Tibial artery (tissue), 4 donors: Measurements from ENCODE around the gene CHST1.

Experiments
- DNase-seq, 2 donors: peaks; one replicate each; pipeline ENCODE4 v3.0.0-alpha.2; 2019
- H3K27ac ChIP-seq, 2 donors: fragments of 200-600 bp; sonication (generic) in 1 of 2; 1 replicate in 1 of 2; 2 replicates in 1 of 2; pipeline ENCODE4 v1.5.1; 2018 to 2019; ENCODE audit warnings: mild to moderate bottlenecking in 1 of 2
- H3K27me3 ChIP-seq, 2 donors: fragments of 200-600 bp; sonication (generic) in 1 of 2; one replicate each; pipeline versions ENCODE4 v1.5.1 to v1.6.0; 2016 to 2019
- H3K36me3 ChIP-seq, 3 donors: fragments of 200-600 bp; sonication (generic) in 2 of 3; one replicate each; pipeline ENCODE4 v1.5.1; 2016 to 2019; ENCODE audit warnings: mild to moderate bottlenecking in 2 of 3
- H3K4me1 ChIP-seq, 4 donors: fragments of 200-600 bp; sonication (generic) in 2 of 4; 1 replicate in 3 of 4; 2 replicates in 1 of 4; pipeline ENCODE4 v1.5.1; 2016 to 2019
- H3K4me3 ChIP-seq, 2 donors: fragments of 200-600 bp; sonication (generic) in 1 of 2; 1 replicate in 1 of 2; 2 replicates in 1 of 2; pipeline ENCODE4 v1.5.1; 2018 to 2019; ENCODE audit warnings: mild to moderate bottlenecking in 2 of 2
- H3K9me3 ChIP-seq, 3 donors: fragments of 200-600 bp; sonication (generic) in 1 of 3; one replicate each; pipeline ENCODE4 v1.5.1; 2016 to 2019
- CTCF ChIP-seq, 2 experiments: fragments of 200-600 bp in 1 of 2; fragments of 450-650 bp in 1 of 2; IDR thresholded peaks; one replicate each; pipeline ENCODE4 v1.5.1; 2017 to 2019; ENCODE audit warnings: antibody characterized with exemption in 2 of 2, mild to moderate bottlenecking in 1 of 2, moderate library complexity in 1 of 2
- intact Hi-C: fragments of 100-400 bp; cut with DNase I; formaldehyde crosslinking; loops from one replicate; pipeline ENCODE4 v1.15.0; 2023; ENCODE audit warnings: low total_unique reads

CHST1 gene

DNA sequence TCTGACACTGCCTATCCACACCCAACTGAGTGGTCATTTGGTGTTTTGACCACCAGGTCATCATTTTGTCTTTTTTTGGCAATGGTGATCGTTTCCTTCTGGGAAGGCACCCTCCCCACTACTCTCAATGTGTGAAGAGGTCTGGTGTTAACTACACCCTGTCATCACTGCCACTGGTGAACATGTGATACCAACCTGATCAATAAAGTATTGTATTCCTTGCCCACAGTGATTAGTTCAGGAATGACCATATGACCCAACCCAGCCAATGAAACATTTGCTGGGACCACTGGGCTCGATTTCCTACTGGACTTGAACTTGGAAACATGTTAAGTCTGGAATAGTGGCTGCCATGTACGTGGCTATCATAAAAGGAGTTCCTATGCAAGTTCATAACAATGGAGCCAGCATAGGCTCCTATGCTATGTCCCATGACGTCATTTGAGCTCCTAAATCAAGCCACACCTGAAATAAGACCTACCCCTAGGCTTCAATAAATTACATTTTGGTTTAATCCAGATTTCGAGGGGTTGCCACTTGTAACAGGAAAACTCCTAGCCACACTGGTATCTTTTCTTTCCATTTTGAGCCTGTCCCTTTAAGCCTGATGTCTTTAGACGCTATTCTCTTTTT, 51.1 kb downstream of the CHST1 start:
- Histone ChIP-seq H3K27me3 (peaks cover 0 to 9% of the 10 kb centered on the region in 2 donors), H3K36me3 (no peaks in the 10 kb centered on the region), H3K4me3 (no peak overlapping the region), H3K4me1 (no peaks in the 10 kb centered on the region), H3K9me3 (no peaks in the 10 kb centered on the region), H3K27ac (no peak overlapping the region)
- intact Hi-C loops = no loop called here
- no peak for DNase-seq
- no peak for TF ChIP-seq CTCF (IDR thresholded peaks at IDR 0.05)

- H3K27me3 ChIP-seq = peaks cover 0 to 14% of the 10 kb centered on the region in 2 donors
- no peaks in the 10 kb centered on the region for H3K4me1 ChIP-seq
- DNase-seq = no peak
- TF ChIP-seq CTCF (IDR thresholded peaks at IDR 0.05) = no peak
- intact Hi-C loops = no loop called here
- H3K36me3 ChIP-seq = no peaks in the 10 kb centered on the region
- no peaks in the 10 kb centered on the region for H3K9me3 ChIP-seq
- no peak overlapping the region for H3K4me3 ChIP-seq
- H3K27ac ChIP-seq = no peak overlapping the region
These were observed 54.8 kb downstream of the CHST1 start for GRCh38 chr11:45610627-45611026.

- no peaks in the 10 kb centered on the region for H3K36me3 ChIP-seq
- no peak overlapping the region for H3K27ac ChIP-seq
- DNase-seq = no peak
- no peak overlapping the region for H3K4me3 ChIP-seq
- intact Hi-C loops = loop anchor here (10.0 kb wide), 1 partner anchor 65 kb away; no protein-coding TSS in a partner anchor
- H3K9me3 ChIP-seq = no peaks in the 10 kb centered on the region
- H3K27me3 ChIP-seq = peaks cover 0 to 18% of the 10 kb centered on the region in 2 donors
- H3K4me1 ChIP-seq = no peaks in the 10 kb centered on the region
- no peak for TF ChIP-seq CTCF (IDR thresholded peaks at IDR 0.05)
These were observed 55.5 kb downstream of the CHST1 start for GRCh38 chr11:45609902-45610301.

DNA sequence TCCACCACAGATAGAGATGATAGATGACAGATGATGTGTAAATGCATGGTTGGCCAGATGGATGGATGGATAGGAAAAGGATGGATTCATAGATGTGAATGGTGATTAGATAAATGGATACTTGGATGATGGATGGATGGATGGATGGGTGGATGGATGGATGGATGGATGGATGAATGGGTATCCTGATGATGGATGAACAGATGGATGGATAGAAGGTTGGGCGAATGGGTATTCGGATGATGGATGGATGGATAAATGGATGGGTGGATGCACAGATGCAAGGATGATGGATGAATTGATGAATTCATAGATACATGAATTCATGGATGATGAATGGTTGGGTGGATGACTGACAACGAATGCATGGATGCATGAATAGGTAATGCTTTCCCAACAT, 56.1 kb downstream of the CHST1 start:
- no peak overlapping the region for H3K27ac ChIP-seq
- no peaks in the 10 kb centered on the region for H3K9me3 ChIP-seq
- peaks cover 0 to 22% of the 10 kb centered on the region in 2 donors for H3K27me3 ChIP-seq
- no peak for TF ChIP-seq CTCF (IDR thresholded peaks at IDR 0.05)
- intact Hi-C loops = loop anchor here (10.0 kb wide), 1 partner anchor 65 kb away; no protein-coding TSS in a partner anchor
- no peaks in the 10 kb centered on the region for H3K4me1 ChIP-seq
- no peak overlapping the region for H3K4me3 ChIP-seq
- H3K36me3 ChIP-seq = no peaks in the 10 kb centered on the region
- no peak for DNase-seq

- Histone ChIP-seq H3K27me3 (peaks cover 0 to 33% of the 10 kb centered on the region in 2 donors), H3K36me3 (no peaks in the 10 kb centered on the region), H3K4me3 (no peak overlapping the region), H3K4me1 (no peaks in the 10 kb centered on the region), H3K27ac (no peak overlapping the region), H3K9me3 (no peaks in the 10 kb centered on the region)
- intact Hi-C loops = loop anchor here (10.0 kb wide), 1 partner anchor 63 kb away; no protein-coding TSS in a partner anchor
- TF ChIP-seq CTCF (IDR thresholded peaks at IDR 0.05) = no peak
- no peak for DNase-seq
These were observed 57.4 kb downstream of the CHST1 start for GRCh38 chr11:45607995-45608394.
